GM19395 (cell line): ENCODE data around the gene API5.
"Not testable (repeated sequence)": the region's sequence is repeated elsewhere in the genome, so short reads cannot be mapped to it uniquely, and the experiment has no call there.

Source experiments
- ATAC-seq: cut with Tn5 transposase; IDR thresholded peaks from one replicate; pipeline ENCODE4 v1.9.1; 2021; ENCODE audit warnings: mild to moderate bottlenecking, moderate library complexity; ENCODE audit not compliant: unreplicated experiment

The API5 gene

DNA sequence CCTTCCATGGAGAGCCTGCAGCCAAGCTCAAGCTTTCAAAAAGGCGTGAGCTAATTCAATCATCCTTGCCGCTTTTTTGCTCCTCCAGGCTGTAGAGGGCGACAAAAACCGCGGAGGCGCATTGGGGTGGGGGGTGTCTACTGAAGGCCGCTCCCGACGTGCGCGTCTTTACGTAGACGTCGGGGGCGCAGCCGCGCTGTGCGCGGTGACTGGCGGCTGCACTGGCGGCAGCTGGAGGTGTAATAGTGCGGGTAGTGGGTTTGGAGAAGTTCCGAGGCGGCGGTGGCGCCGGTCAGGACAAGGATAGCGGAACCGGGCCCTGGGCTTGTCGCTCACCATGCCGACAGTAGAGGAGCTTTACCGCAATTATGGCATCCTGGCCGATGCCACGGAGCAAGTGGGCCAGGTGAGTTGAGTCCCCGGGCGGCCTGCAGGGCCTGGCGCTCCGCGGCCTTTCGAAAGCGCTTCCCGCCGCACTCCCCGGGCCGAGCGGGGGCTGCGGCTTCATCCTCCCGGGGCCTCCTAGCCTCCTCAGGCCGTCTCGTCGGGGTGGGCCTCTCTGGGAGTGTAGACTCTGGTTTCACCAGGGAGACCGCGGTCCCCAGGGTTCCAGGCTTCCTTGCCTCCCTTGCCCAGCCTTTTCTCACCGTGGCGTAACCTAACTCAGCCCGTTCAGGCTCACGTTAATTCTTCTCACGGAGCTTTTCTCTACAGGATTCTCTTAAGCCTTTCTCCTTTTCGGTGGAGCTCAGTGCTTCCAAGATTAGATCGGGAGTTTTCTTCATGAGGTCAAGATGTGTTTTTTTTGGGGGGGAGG, at the start of gene API5:
Gene API5, plus strand, starts transcription at position 206 of the 817 bp plus-strand sequence. Its CDS starts 132 bp downstream, at position 338.
- peak; percentile 97 for ATAC-seq

DNA sequence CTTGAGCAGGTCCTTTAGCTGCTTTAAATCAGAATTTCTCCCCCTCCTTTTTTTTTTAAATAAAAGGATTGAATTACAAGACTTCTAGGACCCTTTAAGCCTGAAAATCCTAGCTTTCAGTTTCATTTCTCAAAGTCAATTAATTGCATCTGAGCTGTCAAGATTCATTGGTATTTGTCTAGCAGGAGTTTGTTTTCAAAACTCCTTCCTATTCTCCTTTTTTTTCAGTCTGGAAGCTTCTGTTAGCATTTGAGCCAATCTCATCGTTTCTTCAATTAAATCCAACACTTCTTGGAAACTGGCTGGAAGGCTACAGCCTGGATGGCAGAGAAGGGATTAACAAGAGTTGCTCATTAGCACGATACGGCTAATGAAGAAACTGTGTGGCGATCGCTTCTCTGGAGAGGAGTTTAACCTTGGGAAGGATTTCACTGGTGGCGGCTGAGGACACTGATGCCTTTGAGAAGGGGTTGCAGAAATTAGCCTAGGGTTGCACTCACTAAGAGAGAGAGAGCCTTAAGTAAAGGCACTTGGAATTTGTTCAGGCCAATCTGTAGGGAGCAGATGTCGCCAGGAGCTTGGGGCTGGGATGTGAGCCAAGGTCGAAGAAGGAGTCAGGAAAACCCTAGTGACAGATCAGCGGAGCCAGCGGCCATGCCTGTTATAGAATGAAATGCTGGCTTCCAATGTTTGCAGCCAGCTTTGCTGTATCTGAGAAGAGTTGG, 43.8 kb upstream of the API5 start:
- no peak for ATAC-seq

DNA sequence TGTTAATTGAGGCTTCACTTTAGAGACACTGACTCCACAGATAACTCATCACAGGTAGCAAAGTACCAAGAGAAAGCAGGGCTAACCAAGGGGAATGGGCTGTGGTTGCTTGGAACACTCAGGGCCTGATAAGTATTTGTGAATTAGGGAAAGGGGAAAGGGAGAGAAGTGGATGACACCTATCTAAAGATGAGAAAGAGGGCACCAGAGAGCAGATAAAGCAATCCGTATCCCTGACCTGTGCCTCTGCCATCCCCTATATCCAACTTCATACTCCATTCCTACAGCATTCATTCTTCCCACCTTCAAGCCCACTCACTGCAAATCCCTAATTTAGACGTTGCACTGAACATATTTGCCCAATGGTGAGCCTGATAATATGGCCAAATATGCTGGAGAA, 43.0 kb upstream of the API5 start:
- ATAC-seq: no peak

DNA sequence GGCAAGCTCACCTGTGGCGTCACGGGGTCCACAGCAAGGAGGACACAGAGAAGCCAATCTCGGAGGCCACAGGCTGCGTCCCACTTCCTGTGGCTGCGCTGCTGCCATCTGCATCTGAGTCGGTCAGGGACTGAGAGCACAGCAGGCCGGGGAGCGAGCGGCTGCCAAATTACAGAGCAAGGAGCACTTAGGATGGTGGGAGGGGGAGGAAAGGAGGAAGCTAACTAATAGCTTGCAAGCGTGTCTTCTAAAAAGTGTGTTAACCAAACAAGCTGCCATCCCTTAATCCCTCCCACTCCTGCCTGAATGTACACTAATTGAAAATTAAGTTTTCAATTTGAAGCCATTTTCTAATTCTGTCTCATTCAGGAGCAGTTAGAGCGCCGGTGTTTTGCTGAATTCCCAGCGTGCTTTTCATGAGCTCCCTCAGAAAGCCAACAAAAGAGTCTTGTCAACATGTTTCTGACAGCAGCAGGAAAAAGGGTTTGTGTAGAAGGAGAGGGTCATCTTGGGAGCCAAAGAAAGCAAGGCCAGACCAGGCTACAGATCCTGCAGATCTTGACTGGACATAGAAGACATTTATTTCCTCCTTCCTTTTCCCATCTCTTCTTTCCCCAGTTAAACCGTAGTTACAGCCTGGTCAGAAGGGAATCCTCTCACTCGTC, 42.4 kb upstream of the API5 start:
- ATAC-seq: no peak

DNA sequence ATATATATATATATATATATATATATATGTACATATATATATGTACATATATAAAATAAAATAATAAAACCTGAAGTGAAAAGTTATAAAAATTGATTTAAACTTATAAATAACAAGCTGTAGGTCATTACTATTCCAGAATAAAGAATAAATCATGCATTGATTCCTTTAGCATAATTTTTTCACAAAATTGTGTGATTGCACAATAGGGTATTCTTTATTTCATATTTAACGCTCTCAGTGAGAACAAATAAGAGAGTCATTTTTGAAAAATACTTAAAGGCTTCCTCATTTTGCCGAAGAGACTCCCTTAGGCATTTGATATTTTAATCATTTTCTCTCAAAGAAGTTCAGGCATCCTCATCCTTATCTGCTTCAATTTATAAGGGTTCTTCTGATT, 41.3 kb upstream of the API5 start:
- ATAC-seq: no peak

DNA sequence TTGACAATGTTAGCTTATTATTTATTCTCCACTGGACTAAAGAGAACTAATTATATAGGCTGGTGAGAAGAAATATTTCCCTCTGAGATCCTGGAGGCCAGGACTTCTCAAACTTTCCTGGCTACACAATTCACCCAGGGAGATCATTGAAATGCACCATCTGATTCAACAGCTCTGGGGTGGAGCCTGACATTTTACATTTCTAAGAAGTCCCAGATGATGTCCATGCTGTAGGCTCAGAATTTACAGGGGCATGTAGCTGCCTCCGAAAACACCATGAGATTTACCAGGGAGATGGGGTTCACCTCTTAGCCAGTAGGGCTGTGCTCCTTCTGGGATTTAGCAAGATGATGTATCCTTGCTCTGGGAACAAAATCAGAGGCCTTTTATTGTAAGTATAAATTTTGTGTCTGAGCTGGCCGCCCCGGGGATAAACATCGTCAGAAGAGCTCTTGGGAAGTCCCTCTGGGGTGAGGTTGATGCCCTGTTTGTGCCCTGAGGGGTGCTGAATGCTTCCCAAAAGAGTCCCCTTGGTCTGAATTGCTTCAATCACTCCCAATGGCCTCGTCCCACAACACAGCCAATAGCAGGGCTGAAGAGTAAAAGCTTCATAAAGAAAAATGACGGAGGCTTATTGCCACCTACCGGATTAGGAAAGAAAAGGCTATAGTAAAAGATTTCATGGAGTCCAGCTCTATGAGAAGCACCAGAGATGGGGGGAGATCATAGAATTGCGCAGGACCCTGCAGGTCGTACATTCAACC, 33.4 kb upstream of the API5 start:
- no peak for ATAC-seq

DNA sequence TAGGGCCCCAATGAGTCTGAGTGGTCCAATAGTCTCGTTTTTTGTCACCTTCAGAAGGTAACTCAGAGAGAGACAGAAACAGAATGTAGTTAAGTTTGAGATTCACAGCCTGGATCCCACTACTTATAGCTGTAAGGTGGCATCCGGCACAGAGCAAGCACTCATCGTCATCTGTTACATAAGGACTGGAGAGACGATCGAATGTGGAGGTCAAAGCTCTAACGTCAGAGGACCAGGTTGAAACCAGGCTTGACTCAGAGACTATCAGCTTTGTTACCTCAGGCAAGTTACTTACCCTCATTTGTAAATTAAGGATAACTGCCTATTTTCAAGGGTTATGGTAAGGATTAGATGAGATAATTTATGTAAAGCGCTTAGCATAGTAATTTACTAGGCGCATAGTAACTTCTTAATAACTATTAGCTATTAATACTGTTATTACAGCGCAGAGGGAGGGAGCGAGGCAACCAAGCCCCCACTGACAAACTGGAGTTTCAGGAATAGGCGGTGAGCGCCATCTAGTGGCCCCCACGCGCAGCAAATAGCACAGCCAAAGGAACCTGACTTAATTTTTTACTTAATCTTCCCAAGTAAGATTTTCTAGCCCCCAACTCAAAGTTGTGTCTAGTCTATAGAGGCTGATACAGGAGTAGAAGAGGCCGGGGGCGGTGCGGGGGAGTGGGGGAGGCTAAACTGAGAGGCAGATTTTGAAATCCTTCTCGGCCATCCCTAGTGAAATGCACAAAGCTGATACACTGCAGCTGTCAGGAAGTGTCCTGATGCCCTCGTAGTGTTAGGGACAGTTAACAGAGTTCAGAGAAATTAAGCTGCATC, 29.0 kb upstream of the API5 start:
- ATAC-seq: peak; percentile 79

DNA sequence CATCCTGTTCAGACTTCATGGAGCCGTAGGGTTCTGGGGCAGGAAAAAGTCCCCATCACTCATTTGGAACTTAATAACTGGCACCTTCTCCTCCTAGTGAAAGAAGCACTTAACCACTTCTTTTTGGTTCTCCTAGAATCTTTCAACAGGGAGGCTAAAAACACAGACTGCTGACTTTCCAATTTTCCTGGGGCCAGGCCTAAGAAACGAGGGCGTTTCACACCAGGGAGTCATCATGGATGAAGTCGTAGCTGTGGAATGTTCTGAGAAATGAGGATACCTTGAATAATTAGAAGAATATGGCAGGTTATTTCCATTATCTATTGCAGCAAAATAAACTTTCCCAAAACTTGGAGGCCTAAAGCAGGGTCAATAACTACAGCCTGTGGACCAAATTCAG, 26.0 kb upstream of the API5 start:
- no peak for ATAC-seq

DNA sequence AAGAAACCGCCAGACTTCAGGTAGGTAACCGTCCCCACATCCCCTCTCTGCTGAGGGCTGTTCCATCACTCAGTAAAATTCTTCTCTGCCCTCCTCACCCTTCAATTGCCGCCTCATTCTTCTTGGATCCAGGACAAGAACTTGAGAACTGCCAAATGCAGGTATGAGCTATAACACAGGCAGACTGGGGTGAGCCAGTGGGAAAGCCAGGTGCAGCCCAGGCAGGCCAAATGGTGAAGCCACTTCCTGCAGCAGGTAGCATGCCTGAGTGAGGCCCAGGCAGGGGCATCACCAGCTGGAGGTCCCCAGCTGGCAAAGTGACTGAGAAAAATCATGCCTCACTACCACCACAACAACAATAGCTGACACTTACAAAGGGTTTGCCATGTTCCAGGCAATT, 22.4 kb upstream of the API5 start:
- ATAC-seq: no peak

DNA sequence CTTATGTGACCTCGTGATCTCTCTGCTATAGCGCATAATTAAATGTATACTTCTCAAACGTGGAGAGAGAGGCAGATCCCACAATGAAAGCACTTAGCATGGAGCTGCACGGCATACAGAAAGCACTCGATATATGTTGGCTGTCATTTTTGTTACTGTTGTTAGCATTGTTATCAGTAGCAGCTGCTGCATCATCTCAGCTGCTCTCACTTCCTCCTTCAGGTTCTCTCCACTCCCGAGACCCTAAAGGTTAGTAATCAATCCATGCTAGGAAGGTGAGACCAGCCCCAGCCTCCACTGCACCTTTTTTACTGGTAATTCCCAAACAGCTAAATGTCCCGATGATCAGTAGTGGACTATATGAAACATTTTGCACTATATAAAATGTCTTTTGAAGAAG, 13.4 kb upstream of the API5 start:
- no peak for ATAC-seq

DNA sequence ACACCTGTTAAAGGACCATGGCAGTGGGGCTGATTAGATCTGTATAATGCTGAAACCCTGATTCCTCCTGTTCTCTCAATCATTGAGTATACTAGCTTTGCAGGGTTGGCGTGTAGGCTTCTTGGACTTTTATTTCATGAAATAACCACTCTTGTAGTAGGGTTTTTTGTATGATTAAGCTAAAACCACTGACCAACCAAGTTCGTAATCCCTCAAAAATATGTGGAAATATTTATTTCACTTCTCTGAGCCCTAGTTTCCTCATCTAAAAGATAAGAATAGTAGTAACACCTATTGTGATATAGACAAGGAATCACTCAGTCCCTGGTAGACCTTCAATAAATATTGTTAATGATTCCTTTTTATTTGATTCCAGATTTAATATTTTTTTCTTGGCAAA, 4.2 kb downstream of the API5 start:
- ATAC-seq: no peak

DNA sequence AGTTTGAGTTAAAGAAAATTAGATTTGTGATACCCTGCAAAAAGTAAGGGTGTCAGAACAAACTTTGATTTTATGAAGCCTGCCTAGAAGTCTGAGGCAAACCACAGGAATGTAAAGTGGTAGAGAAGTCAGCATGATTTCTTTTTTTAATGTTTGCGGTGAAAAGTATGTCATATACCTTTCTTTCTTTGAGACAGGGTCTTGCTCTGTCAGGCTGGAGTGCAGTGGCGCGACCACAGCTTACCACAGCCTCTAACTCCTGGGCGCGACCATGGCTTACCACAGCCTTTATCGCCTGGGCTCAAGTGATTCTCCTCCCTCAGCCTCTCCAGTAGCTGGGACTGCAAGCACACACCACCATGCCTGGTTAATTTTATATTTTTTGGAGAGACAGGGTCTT, 4.7 kb downstream of the API5 start:
- ATAC-seq: no peak

DNA sequence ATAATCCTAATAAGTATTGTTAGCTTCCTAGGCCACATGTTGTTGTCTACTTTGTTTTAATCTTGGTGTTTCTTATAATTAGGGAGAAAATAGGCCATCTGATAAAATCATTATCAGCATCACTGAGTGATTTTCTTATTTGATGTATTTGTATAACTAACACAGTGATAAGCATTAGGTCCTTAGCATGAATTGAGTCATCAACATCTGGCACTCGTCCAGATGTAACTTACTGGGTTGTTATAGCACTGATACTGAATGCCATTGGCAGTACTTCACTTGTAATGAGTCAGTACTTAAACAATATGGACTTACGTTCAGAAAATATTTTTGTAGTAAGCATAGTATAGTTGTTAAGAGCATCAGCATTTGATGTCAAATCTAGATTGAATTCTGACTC, 16.2 kb downstream of the API5 start:
- no peak for ATAC-seq

DNA sequence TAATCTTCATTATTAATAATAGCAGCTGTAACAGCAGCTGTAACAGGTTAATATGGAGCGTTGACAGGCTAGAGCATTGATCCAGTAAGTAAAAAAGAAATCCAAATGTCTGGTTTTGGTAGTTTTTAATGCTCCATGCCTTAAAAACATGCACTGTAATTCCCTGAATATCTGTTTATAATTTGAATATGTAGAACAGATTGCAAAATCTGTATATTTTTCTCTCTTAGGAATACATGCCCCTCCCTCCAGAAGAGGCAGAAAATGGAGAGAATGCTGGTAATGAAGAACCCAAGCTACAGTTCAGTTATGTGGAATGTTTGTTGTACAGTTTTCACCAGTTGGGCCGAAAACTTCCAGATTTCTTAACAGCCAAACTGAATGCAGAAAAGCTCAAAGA, 16.7 kb downstream of the API5 start:
- no peak for ATAC-seq

DNA sequence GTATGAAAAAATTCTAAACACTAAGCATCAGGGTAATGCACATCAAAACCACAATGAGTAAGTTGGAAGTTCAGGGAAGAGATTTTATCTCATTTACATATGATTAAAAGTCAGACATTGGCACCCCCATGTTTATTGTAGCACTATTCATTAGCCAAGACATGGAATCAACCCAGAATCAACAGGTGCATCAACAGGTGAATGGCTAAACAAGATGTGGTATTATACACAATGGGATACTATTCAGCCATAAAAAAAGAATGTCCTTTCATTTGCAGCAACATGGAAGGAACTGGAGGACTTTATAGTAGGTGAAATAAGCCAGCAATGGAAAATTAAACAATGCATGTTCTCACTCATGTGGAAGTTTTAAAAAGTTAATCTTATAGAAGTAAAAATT, 29.4 kb downstream of the API5 start:
- ATAC-seq: no peak

DNA sequence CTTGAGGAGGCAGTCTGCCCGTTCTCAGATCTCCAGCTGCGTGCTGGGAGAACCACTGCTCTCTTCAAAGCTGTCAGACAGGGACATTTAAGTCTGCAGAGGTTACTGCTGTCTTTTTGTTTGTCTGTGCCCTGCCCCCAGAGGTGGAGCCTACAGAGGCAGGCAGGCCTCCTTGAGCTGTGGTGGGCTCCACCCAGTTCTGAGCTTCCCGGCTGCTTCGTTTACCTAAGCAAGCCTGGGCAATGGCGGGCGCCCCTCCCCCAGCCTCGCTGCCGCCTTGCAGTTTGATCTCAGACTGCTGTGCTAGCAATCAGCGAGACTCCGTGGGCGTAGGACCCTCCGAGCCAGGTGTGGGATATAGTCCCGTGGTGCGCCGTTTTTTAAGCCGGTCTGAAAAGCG, 39.6 kb downstream of the API5 start:
- ATAC-seq: not testable (repeated sequence)

DNA sequence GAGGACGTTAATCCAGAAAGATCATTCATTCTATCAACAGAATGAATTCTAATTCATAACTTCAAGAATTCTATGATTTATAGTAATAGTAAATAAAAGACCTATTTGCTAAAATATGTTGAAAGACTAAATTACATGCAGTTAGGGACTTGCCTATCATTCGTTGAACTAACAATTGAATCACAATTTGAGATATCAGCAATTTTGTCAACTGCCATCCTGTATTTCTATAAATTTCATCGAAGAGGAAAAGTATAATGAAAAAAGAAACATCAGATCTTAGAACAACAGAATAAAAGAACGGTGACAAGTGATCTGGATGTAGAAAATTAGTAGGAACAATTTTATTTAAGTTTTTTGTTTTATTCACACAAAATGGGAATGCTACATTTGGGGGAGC, 42.5 kb downstream of the API5 start:
- ATAC-seq: no peak

DNA sequence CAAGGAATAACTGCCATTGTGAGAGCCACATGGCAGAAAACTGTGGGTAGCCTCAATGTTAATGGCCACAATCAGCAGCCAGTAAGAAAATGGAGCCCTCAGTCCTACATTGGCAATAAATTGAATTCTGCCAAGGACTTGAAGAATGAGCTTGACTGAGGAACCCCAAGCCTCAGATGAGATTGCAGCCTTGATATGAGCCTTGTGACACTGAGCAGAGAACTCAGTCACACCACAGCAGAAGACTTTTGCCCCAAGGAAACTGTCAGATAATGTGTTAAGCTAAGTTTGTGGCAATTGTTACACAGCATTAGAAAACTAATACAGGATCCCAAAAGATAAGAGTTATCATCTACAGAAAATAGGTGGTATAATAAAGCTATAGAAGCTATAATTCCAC, 44.5 kb downstream of the API5 start:
- no peak for ATAC-seq

DNA sequence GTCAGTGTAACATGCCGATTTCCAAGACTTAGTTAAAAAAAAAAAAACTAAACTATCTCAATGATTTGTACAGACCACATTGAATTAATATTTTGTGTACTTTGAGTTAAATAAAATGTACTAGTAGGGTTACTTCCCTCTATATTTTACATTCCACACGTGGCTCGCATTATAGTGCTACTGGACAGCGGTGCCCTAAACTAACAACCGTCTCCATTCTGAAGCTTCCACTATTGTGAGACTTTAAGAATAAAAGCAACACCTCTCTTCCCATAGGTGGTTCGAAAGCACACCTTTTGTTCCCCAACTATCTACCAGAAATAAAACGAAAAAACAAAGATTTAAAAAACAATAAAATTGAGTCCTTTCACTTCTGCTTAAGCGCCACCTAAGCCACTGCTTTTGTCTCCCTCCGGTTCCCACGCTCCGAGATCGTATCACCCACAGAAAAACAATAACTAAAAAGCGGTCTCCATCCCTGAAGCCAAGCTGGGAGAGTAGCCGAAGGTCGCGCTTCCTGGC, 46.5 kb downstream of the API5 start:
- ATAC-seq: peak; percentile 11

DNA sequence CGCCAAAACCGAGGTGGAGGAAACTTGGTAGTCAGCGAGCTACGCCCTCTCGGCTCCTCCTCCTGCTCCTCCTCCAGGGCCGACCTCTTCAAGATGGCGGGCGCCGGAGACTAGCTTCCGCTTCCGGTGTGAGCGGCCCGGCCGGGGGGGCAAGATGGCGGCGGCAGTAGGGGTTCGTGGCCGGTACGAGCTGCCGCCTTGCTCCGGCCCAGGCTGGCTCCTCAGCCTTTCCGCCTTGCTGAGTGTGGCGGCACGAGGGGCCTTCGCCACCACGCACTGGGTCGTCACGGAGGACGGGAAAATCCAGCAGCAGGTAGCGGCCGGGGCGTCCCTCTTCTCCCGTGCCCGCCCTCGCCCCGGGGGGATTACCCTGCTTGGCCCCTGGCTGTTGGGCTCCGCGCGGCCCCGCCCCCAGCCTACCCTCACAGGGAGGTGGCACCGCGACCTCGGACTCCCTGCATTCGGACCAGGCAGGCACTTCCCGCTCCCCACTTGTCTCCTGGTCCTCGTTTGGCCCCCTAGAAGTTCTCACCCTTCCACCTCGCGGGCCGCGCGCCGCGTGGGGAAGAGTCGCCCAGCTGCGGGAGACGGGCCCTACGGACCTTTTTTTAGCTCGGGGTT, 47.1 kb downstream of the API5 start, which contains the start of gene TTC17:
Gene TTC17, plus strand, starts transcription at position 120 of the 621 bp plus-strand sequence. Its CDS starts 35 bp downstream, at position 155.
- peak; percentile 93 for ATAC-seq
